RWPE2 (cell line): ENCODE results near the gene MS4A15.

Source experiments
- ATAC-seq: fragments of 200-7000 bp; cut with Tn5 transposase; 3 replicates; pipeline ENCODE4 v1.9.1; 2021; ENCODE audit warnings: low read depth
- DNase-seq: peaks from one replicate; pipeline ENCODE4 v3.0.0-alpha.2; 2020; ENCODE audit warnings: low spot score
- H3K27ac ChIP-seq: fragments of 450-650 bp; 2 replicates; pipeline ENCODE4 v1.5.1; 2017; ENCODE audit warnings: mild to moderate bottlenecking; ENCODE audit not compliant: poor library complexity, severe bottlenecking
- H3K27me3 ChIP-seq: fragments of 250-450 bp; sonication (Bioruptor Pico); 2 replicates; pipeline ENCODE4 v1.5.1; 2021; ENCODE audit warnings: mild to moderate bottlenecking, moderate library complexity; ENCODE audit not compliant: insufficient read depth, poor library complexity, severe bottlenecking
- H3K36me3 ChIP-seq: fragments of 250-450 bp; sonication (Bioruptor Pico); 2 replicates; pipeline ENCODE4 v1.5.1; 2020; ENCODE audit warnings: low read depth, mild to moderate bottlenecking, moderate library complexity
- H3K4me1 ChIP-seq: fragments of 250-450 bp; sonication (Bioruptor Pico); 2 replicates; pipeline ENCODE4 v1.5.1; 2021; ENCODE audit warnings: mild to moderate bottlenecking, moderate library complexity; ENCODE audit not compliant: insufficient read depth, poor library complexity, severe bottlenecking
- H3K4me3 ChIP-seq: fragments of 250-450 bp; sonication (Bioruptor Pico); 2 replicates; pipeline ENCODE4 v1.5.1; 2021; ENCODE audit warnings: mild to moderate bottlenecking, moderate library complexity; ENCODE audit not compliant: severe bottlenecking
- H3K9me3 ChIP-seq: fragments of 250-450 bp; sonication (Bioruptor Pico); 2 replicates; pipeline ENCODE4 v1.5.1; 2021; ENCODE audit warnings: mild to moderate bottlenecking, moderate library complexity; ENCODE audit not compliant: severe bottlenecking
- TF ChIP-seq, protein P1 (sequence below): fragments of 450-650 bp; IDR thresholded peaks from one replicate; pipeline ENCODE4 v1.5.1; 2017; ENCODE audit warnings: mild to moderate bottlenecking, moderate library complexity; ENCODE audit not compliant: poor library complexity, severe bottlenecking

MS4A15 gene

DNA sequence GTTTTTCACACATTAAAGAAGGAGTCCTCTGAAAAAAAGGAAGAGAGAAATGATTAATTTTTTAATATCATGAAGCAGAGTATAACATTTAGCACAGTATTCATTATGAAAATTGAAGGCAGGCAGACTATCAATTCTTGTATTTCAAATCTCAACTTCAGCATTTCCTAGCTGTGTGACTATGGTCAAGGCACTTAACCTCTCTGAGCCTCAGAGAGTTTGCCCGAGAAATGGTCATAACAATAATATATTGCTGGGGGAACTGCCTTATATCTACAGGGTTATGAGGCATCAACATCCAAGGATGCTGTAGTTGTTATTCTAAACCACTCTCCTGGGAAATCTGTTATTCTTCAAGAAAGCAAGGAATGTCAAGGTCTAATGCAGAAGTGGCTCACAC lies 31.1 kb upstream of the MS4A15 start:
- H3K4me1 ChIP-seq = no peaks in the 10 kb centered on the region
- H3K36me3 ChIP-seq = no peaks in the 10 kb centered on the region
- no peak for ATAC-seq
- H3K4me3 ChIP-seq = no peak overlapping the region
- H3K27ac ChIP-seq = no peak overlapping the region
- H3K9me3 ChIP-seq = no peaks in the 10 kb centered on the region
- DNase-seq = no peak
- peaks cover under 1% of the 10 kb centered on the region for H3K27me3 ChIP-seq
- TF ChIP-seq, protein P1, sequence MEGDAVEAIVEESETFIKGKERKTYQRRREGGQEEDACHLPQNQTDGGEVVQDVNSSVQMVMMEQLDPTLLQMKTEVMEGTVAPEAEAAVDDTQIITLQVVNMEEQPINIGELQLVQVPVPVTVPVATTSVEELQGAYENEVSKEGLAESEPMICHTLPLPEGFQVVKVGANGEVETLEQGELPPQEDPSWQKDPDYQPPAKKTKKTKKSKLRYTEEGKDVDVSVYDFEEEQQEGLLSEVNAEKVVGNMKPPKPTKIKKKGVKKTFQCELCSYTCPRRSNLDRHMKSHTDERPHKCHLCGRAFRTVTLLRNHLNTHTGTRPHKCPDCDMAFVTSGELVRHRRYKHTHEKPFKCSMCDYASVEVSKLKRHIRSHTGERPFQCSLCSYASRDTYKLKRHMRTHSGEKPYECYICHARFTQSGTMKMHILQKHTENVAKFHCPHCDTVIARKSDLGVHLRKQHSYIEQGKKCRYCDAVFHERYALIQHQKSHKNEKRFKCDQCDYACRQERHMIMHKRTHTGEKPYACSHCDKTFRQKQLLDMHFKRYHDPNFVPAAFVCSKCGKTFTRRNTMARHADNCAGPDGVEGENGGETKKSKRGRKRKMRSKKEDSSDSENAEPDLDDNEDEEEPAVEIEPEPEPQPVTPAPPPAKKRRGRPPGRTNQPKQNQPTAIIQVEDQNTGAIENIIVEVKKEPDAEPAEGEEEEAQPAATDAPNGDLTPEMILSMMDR = no peak

DNA sequence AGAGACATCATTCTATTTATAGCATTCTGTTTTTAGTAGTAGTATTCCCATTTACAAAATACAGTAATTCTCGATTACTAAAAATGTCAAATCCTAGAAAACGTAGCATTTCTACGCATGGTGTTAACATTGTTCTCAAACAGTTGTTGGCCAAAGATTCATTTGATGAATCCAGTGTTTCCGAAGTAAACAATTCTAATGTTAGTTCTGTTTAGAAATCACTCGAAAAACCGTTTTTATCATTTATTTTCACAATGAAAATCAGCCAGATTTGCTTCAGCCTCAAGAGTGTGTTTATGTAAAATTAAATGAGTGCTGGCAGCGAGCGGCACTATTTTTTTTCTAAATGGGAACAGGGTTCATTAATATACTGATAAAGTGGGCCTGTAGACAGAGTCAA lies 25.1 kb upstream of the MS4A15 start:
- H3K27me3 ChIP-seq = no peaks in the 10 kb centered on the region
- no peak for DNase-seq
- H3K27ac ChIP-seq = no peak overlapping the region
- no peaks in the 10 kb centered on the region for H3K9me3 ChIP-seq
- no peak overlapping the region for H3K4me3 ChIP-seq
- TF ChIP-seq, protein P1 = no peak
- no peak for ATAC-seq
- no peaks in the 10 kb centered on the region for H3K4me1 ChIP-seq
- H3K36me3 ChIP-seq = no peaks in the 10 kb centered on the region

DNA sequence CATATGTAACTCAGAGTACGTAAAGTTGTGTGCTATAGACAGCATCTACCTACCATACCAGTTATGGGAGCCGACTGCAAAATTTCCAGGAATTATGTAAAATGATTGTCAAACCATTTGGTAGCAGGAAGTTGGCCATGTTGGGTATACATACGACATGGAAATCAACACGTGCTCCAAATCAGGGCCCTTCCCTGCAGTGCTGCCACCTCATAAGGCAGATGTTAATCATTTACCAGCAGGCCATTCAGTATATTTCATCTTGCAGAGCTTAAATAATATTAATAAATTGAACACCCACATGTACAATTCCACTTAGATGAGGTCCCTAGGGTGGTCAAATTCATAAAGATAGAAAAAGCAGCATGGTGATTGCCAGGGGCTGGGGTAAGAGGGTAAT lies 22.4 kb upstream of the MS4A15 start:
- TF ChIP-seq, protein P1 = no peak
- no peak for ATAC-seq

DNA sequence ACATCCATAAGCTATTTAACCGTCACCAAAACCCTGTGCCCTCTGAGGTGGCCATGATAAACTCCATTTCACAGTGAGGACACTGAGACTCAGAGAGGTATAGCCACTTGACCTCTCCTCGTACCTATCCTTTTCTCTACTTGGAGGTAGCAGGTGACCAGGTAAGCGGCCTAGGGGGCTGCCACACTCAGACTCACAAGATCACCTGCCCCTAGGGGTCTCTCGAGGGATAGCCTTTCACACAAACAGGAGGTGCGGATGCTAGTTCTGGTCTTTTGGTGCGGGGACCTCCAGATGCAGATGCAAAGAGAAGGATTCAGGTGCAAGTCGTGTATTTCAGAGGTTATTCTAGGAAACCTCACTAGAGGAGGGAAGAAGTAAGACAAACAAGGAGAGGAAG lies 17.6 kb upstream of the MS4A15 start:
- H3K36me3 ChIP-seq = no peaks in the 10 kb centered on the region
- no peaks in the 10 kb centered on the region for H3K9me3 ChIP-seq
- H3K4me1 ChIP-seq = no peaks in the 10 kb centered on the region
- ATAC-seq (no peak), DNase-seq (no peak)
- H3K4me3 ChIP-seq = no peak overlapping the region
- no peak overlapping the region for H3K27ac ChIP-seq
- no peaks in the 10 kb centered on the region for H3K27me3 ChIP-seq
- TF ChIP-seq, protein P1 = no peak

More for the DNA sequence above, 22.4 kb upstream of the MS4A15 start:
- DNase-seq = no peak
- Histone ChIP-seq H3K9me3 (no peaks in the 10 kb centered on the region), H3K27me3 (no peaks in the 10 kb centered on the region), H3K36me3 (no peaks in the 10 kb centered on the region), H3K4me1 (no peaks in the 10 kb centered on the region), H3K4me3 (no peak overlapping the region), H3K27ac (no peak overlapping the region)

DNA sequence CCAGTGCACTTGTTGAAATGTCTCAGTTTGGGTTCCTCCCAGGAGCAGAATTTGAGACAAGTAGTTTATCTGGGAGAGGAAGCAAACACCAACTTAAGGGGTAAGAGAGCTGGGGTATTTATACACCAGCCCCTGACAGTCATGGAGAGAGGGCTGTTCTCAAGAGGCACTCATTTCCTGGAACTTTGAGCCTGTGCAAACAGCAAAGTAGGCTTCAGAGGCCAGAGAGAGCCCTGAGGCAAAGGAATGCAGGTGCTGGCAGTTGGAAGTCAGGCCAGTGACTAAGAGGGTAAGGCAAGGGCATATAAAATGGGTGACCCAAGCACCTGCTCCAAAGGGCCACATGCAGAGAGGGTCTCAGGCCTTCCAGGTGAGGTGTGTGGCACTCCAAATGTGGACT lies 16.1 kb upstream of the MS4A15 start:
- Histone ChIP-seq H3K36me3 (no peaks in the 10 kb centered on the region), H3K27ac (no peak overlapping the region), H3K27me3 (no peaks in the 10 kb centered on the region), H3K4me1 (no peaks in the 10 kb centered on the region), H3K9me3 (no peaks in the 10 kb centered on the region), H3K4me3 (no peak overlapping the region)
- TF ChIP-seq, protein P1 = no peak
- no peak for ATAC-seq
- no peak for DNase-seq
